CD4-positive, alpha-beta memory T cell (primary cell): Measurements from ENCODE around the gene CAPZB. TPM values are rescaled to one million over a fixed set of nuclear protein-coding genes. Genes with fewer than 3 reads are reported as not detected.
A peak's percentile ranks its signal among the peaks of the same experiment; 100 is the strongest.

Experiments
- CTCF ChIA-PET: fragments of 350-600 bp; sonication (Branson Sonifier 250); formaldehyde crosslinking; loops from one replicate; lab custom pipeline; 2021; ENCODE audit warnings: inconsistent platforms; ENCODE audit not compliant: partially characterized antibody; lab: Charles Lee
- POLR2A ChIA-PET: fragments of 350-600 bp; sonication (Branson Sonifier 250); formaldehyde crosslinking; loops from one replicate; lab custom pipeline; 2021; ENCODE audit not compliant: partially characterized antibody; lab: Charles Lee
- DNase-seq, 5 donors: peaks; one replicate each; pipeline versions ENCODE4 v3.0.0 to v3.0.0-alpha.2; 2020 to 2022; ENCODE audit warnings: mixed read lengths in 1 of 5
- H3K27ac ChIP-seq: one replicate; pipeline ENCODE4 v1.7.0; 2013; ENCODE audit warnings: low read depth, low read length
- H3K27me3 ChIP-seq: 2 replicates; pipeline ENCODE4 v1.7.0; 2013; ENCODE audit warnings: mild to moderate bottlenecking, low read length, moderate library complexity; ENCODE audit not compliant: insufficient read depth
- H3K36me3 ChIP-seq: 2 replicates; pipeline ENCODE4 v1.7.0; 2013; ENCODE audit warnings: mild to moderate bottlenecking, low read length, moderate library complexity; ENCODE audit not compliant: insufficient read depth
- H3K4me1 ChIP-seq: 2 replicates; pipeline ENCODE4 v1.7.0; 2013; ENCODE audit warnings: mild to moderate bottlenecking, low read length, moderate library complexity; ENCODE audit not compliant: insufficient read depth
- H3K4me3 ChIP-seq, 2 donors: one replicate each; pipeline ENCODE4 v1.7.0; 2013; ENCODE audit warnings: low read length in 2 of 2, mild to moderate bottlenecking in 1 of 2
- H3K9me3 ChIP-seq, 2 donors: one replicate each; pipeline ENCODE4 v1.7.0; 2013; ENCODE audit warnings: low read length in 2 of 2, control low read depth in 1 of 2; ENCODE audit not compliant: control insufficient read depth in 1 of 2
- H3K27ac Mint-ChIP-seq, 7 donors: one replicate each; pipeline ENCODE4 v1.8.0; 2020 to 2021; ENCODE audit warnings: mixed read lengths in 7 of 7, mild to moderate bottlenecking in 6 of 7, inconsistent platforms in 3 of 7, moderate library complexity in 3 of 7
- H3K27me3 Mint-ChIP-seq, 2 donors: one replicate each; pipeline ENCODE4 v1.8.0; 2020 to 2021; ENCODE audit warnings: mixed read lengths in 2 of 2
- H3K36me3 Mint-ChIP-seq, 2 donors: one replicate each; pipeline ENCODE4 v1.8.0; 2020 to 2021; ENCODE audit warnings: mixed read lengths in 2 of 2, inconsistent platforms in 1 of 2, mild to moderate bottlenecking in 1 of 2
- H3K4me1 Mint-ChIP-seq, 4 donors: one replicate each; pipeline ENCODE4 v1.8.0; 2020 to 2021; ENCODE audit warnings: mixed read lengths in 4 of 4, mild to moderate bottlenecking in 1 of 4
- H3K4me3 Mint-ChIP-seq, 8 donors: one replicate each; pipeline ENCODE4 v1.8.0; 2020 to 2021; ENCODE audit warnings: mixed read lengths in 8 of 8, mild to moderate bottlenecking in 7 of 8, moderate library complexity in 6 of 8, inconsistent platforms in 3 of 8
- H3K9me3 Mint-ChIP-seq, 8 donors: one replicate each; pipeline ENCODE4 v1.8.0; 2020 to 2021; ENCODE audit warnings: mixed read lengths in 8 of 8, mild to moderate bottlenecking in 5 of 8, inconsistent platforms in 3 of 8, moderate library complexity in 1 of 8
- intact Hi-C: fragments of 100-400 bp; cut with micrococcal nuclease; formaldehyde crosslinking; loops from one replicate; pipeline ENCODE4 v1.15.1; 2023
- polyA plus RNA-seq, 2 donors: library from polyadenylated mRNA; unstranded; fragments of 300-500 nt; fragmentation: Illumina TruSeq; gene quantifications; one replicate each; pipeline ENCODE4 v1.2.3, GENCODE V29; 2021
- total RNA-seq, 2 experiments: library from RNA; stranded (reverse); gene quantifications; one replicate each; pipeline ENCODE4 v1.2.3, GENCODE V29; 2021

The CAPZB gene
- total and polyA plus RNA-seq, 4 experiments from 2014 or later = 244 to 602 (median 346) TPM

DNA sequence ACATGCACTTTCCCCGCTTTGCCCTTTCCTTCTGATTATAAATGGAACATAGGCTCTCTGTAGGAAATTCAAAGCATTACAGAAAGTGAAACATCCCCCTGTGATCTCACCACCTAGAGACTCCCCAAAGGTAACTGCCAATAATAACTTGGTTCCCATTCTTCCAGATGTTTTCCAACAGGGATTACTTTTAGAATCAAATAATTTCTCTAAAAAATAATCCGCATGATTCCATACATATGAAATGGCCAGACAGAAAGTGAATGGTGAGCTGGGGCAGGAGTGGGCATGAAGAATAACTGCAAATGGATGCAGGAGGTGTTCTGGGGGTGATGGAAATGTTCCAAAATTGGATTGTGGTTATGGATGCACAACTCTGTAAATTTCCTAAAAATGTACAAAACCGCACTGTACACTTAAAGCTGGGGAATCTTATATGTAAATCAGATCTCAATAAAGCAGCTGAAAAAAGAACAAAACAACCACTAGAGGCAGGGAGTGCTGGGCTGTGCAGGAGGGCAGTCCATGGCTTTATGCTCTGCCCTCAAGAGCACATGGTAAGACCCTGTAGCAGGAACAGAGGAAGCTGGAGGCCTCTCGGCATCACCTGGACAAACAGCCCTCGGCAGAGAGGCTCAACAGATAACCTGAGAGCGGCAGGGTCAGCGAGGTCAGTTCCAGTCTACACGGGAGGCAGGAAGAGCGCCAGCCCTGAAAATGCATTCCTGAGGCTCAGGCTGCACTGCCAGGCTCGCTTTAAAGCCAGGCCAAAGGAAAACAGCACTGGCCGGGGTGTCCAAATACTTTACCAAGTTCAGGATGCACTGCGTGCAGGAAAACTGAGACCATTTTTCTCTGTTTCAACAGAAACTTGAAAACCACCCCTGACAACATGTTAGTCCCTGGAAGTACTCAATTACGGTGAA lies 39.7 kb downstream of the CAPZB start:
- Histone ChIP-seq H3K27ac (no peak overlapping the region), H3K36me3 (peaks cover 8% of the 10 kb centered on the region), H3K27me3 (no peaks in the 10 kb centered on the region), H3K4me3 (no peak overlapping the region), H3K9me3 (no peaks in the 10 kb centered on the region), H3K4me1 (peaks cover 87% of the 10 kb centered on the region)
- intact Hi-C loops = no loop called here
- no peak for DNase-seq
- H3K27ac Mint-ChIP-seq = peak overlapping the region; percentile 30 to 88 (median 78)
- peak overlapping the region in 7 of 8 donors; percentile 21 to 71 (median 53) for H3K4me3 Mint-ChIP-seq
- H3K9me3 Mint-ChIP-seq = no peaks in the 10 kb centered on the region
- peaks cover 22 to 45% of the 10 kb centered on the region in 2 donors for H3K36me3 Mint-ChIP-seq
- CTCF ChIA-PET = interaction anchor here (1.0 to 2.5 kb wide), 4 partner anchors 10 to 136 kb away, joined by 3 to 8 read pairs (median 4); no protein-coding TSS in a partner anchor
- peaks cover 59 to 94% (median 79%) of the 10 kb centered on the region in 4 donors for H3K4me1 Mint-ChIP-seq
- POLR2A ChIA-PET = interaction anchor here (1.1 to 4.2 kb wide), 5 partner anchors 9 to 39 kb away, joined by 4 to 24 read pairs (median 5); partner anchors contain the start of gene CAPZB
- H3K27me3 Mint-ChIP-seq = no peaks in the 10 kb centered on the region

- H3K27ac Mint-ChIP-seq = peak overlapping the region; percentile 17 to 90 (median 85)
- intact Hi-C loops = no loop called here
- Histone ChIP-seq H3K27ac (no peak overlapping the region), H3K4me1 (peaks cover 89% of the 10 kb centered on the region), H3K4me3 (no peak overlapping the region), H3K36me3 (peaks cover 8% of the 10 kb centered on the region), H3K27me3 (no peaks in the 10 kb centered on the region), H3K9me3 (no peaks in the 10 kb centered on the region)
- peaks cover 63 to 97% (median 81%) of the 10 kb centered on the region in 4 donors for H3K4me1 Mint-ChIP-seq
- H3K36me3 Mint-ChIP-seq = peaks cover 27 to 51% of the 10 kb centered on the region in 2 donors
- peak overlapping the region in 5 of 8 donors; percentile 9 to 61 (median 50) for H3K4me3 Mint-ChIP-seq
- POLR2A ChIA-PET = interaction anchor here (1.3 to 2.9 kb wide), 3 partner anchors 24 to 39 kb away, joined by 3 to 8 read pairs (median 5); no protein-coding TSS in a partner anchor
- CTCF ChIA-PET = interaction anchor here (0.6 to 2.2 kb wide), 6 partner anchors 9 to 210 kb away, joined by 3 to 6 read pairs (median 4); no protein-coding TSS in a partner anchor
- H3K27me3 Mint-ChIP-seq = no peaks in the 10 kb centered on the region
- no peak for DNase-seq
- H3K9me3 Mint-ChIP-seq = no peaks in the 10 kb centered on the region
Measured at GRCh38 chr1:19444296-19445021, 40.9 kb downstream of the CAPZB start.

- H3K27me3 ChIP-seq = no peaks in the 10 kb centered on the region
- ChIA-PET CTCF (interaction anchor here (1.2 to 11.3 kb wide), 5 partner anchors 8 to 211 kb away, joined by 3 to 99 read pairs (median 5); no protein-coding TSS in a partner anchor), POLR2A (interaction anchor here (0.9 to 2.9 kb wide), 3 partner anchors 8 to 40 kb away, joined by 3 to 8 read pairs (median 5); no protein-coding TSS in a partner anchor)
- H3K27ac Mint-ChIP-seq = peak overlapping the region in 5 of 7 donors; percentile 15 to 86 (median 61)
- no peak overlapping the region for H3K4me3 ChIP-seq
- no peaks in the 10 kb centered on the region for H3K9me3 Mint-ChIP-seq
- H3K4me1 ChIP-seq = peaks cover 89% of the 10 kb centered on the region
- no peaks in the 10 kb centered on the region for H3K9me3 ChIP-seq
- H3K27ac ChIP-seq = no peak overlapping the region
- H3K4me1 Mint-ChIP-seq = peaks cover 62 to 97% (median 79%) of the 10 kb centered on the region in 4 donors
- DNase-seq = no peak
- H3K27me3 Mint-ChIP-seq = no peaks in the 10 kb centered on the region
- peaks cover 17 to 49% of the 10 kb centered on the region in 2 donors for H3K36me3 Mint-ChIP-seq
- no peak overlapping the region for H3K4me3 Mint-ChIP-seq
- intact Hi-C loops = no loop called here
- H3K36me3 ChIP-seq = no peaks in the 10 kb centered on the region
Measured at GRCh38 chr1:19443326-19443725, 42.0 kb downstream of the CAPZB start.

DNA sequence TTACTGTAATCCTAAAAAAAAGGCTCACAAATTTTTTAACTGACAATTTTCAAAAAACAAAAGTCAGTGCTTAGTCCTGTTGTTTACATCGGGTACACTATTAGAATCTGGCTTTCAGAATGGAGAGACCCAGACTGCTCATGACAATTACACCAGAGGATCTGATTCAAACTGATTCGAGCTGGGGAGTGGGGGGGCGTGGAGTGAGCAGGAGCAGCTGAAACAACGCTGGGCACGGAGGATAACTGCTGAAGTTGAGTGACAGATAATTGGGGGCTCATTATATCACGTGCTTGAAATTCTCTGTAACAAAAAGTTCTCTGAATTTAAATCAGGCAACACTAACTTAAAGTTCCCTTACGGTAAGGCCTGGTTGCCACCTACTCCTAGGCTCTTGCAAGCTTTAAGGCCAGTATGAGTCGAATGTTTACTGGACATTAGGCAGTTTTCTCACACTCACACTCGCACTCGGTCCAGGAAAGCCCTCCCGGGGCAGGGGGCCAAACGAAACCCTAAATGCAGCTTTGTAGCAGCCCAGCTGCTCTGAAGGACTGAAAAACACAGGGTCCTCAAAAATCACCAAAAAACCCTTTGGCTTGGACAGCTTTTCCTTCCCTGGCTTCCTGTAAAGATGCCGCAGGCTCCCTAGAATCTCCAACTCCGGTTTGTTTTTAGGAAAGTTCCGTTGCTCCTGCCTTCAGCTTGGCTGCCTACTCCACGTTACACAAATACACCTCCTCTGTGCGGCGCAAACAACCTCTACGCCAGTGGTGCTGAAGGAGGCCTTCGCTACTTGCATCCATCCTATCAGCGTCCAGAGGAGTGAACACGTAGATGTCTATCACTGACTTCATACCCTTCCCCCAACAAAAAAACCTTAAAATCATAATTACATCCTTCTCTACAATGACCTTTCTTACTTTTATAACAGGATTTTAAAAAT lies 42.9 kb downstream of the CAPZB start:
- H3K36me3 Mint-ChIP-seq = peaks cover 15 to 48% of the 10 kb centered on the region in 2 donors

GRCh38 chr1:19441048-19441780 lies 44.1 kb downstream of the CAPZB start:
- Histone ChIP-seq H3K9me3 (no peaks in the 10 kb centered on the region), H3K4me1 (peaks cover 92% of the 10 kb centered on the region), H3K36me3 (no peaks in the 10 kb centered on the region), H3K27ac (no peak overlapping the region), H3K27me3 (no peaks in the 10 kb centered on the region), H3K4me3 (no peak overlapping the region)
- Mint-ChIP-seq H3K4me3 (peak overlapping the region in 2 of 8 donors; percentile 34 to 54), H3K36me3 (peaks cover 16 to 57% of the 10 kb centered on the region in 2 donors), H3K27me3 (no peaks in the 10 kb centered on the region), H3K27ac (peak overlapping the region; percentile 4 to 89 (median 73)), H3K9me3 (no peaks in the 10 kb centered on the region), H3K4me1 (peaks cover 70 to 98% (median 82%) of the 10 kb centered on the region in 4 donors)
- intact Hi-C loops = no loop called here
- DNase-seq = no peak
- CTCF ChIA-PET = interaction anchor here (0.7 to 11.3 kb wide), 10 partner anchors 8 to 220 kb away, joined by 3 to 99 read pairs (median 3); no protein-coding TSS in a partner anchor
- POLR2A ChIA-PET = interaction anchor here (0.6 to 1.7 kb wide), 9 partner anchors 14 to 1728 kb away, joined by 3 to 5 read pairs (median 4); no protein-coding TSS in a partner anchor

More for the DNA sequence above, 42.9 kb downstream of the CAPZB start:
- peaks cover 64 to 97% (median 79%) of the 10 kb centered on the region in 4 donors for H3K4me1 Mint-ChIP-seq
- no peaks in the 10 kb centered on the region for H3K27me3 Mint-ChIP-seq
- DNase-seq = no peak
- peaks cover 89% of the 10 kb centered on the region for H3K4me1 ChIP-seq
- CTCF ChIA-PET = interaction anchor here (0.7 to 11.3 kb wide), 6 partner anchors 8 to 212 kb away, joined by 3 to 99 read pairs (median 5); no protein-coding TSS in a partner anchor
- peak overlapping the region in 7 of 8 donors; percentile 11 to 61 (median 15) for H3K4me3 Mint-ChIP-seq
- no peak overlapping the region for H3K4me3 ChIP-seq
- POLR2A ChIA-PET = interaction anchor here (0.9 to 1.7 kb wide), 5 partner anchors 7 to 44 kb away, joined by 3 to 5 read pairs (median 4); no protein-coding TSS in a partner anchor
- no peaks in the 10 kb centered on the region for H3K9me3 ChIP-seq
- H3K36me3 ChIP-seq = no peaks in the 10 kb centered on the region
- H3K9me3 Mint-ChIP-seq = no peaks in the 10 kb centered on the region
- peak overlapping the region; percentile 45 to 89 (median 72) for H3K27ac Mint-ChIP-seq
- H3K27ac ChIP-seq = no peak overlapping the region
- no peaks in the 10 kb centered on the region for H3K27me3 ChIP-seq
- intact Hi-C loops = no loop called here
